ENCODE measurements around the gene RRAGB. TPM values are rescaled to one million over a fixed set of nuclear protein-coding genes. Genes with fewer than 3 reads are reported as not detected.
A peak's percentile ranks its signal among the peaks of the same experiment; 100 is the strongest.
"Not testable (repeated sequence)": the region's sequence is repeated elsewhere in the genome, so short reads cannot be mapped to it uniquely, and the experiment has no call there.

Gene RRAGB, protein sequence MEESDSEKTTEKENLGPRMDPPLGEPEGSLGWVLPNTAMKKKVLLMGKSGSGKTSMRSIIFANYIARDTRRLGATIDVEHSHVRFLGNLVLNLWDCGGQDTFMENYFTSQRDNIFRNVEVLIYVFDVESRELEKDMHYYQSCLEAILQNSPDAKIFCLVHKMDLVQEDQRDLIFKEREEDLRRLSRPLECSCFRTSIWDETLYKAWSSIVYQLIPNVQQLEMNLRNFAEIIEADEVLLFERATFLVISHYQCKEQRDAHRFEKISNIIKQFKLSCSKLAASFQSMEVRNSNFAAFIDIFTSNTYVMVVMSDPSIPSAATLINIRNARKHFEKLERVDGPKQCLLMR
- total RNA-seq (2022) (16.5 and 19.3 TPM in 2 replicates), Bru-seq, nascent RNA (percentile 72 among the genes with signal in this experiment), BruChase-seq, experiment 1, labeled RNA remaining after a 6-hour chase (percentile 73 among the genes with signal in this experiment), BruChase-seq, experiment 2, labeled RNA remaining after a 2-hour chase (percentile 76 among the genes with signal in this experiment)
- long read RNA-seq, transcript RRAGB-202 (10 exons, 2,061 nt), result major isoform, 13 of 21 reads
- long read RNA-seq, partial matches to known transcripts, result 0 of 21 reads
- long read RNA-seq, other reads (novel, unspliced or antisense), result 5 of 21 reads

DNA sequence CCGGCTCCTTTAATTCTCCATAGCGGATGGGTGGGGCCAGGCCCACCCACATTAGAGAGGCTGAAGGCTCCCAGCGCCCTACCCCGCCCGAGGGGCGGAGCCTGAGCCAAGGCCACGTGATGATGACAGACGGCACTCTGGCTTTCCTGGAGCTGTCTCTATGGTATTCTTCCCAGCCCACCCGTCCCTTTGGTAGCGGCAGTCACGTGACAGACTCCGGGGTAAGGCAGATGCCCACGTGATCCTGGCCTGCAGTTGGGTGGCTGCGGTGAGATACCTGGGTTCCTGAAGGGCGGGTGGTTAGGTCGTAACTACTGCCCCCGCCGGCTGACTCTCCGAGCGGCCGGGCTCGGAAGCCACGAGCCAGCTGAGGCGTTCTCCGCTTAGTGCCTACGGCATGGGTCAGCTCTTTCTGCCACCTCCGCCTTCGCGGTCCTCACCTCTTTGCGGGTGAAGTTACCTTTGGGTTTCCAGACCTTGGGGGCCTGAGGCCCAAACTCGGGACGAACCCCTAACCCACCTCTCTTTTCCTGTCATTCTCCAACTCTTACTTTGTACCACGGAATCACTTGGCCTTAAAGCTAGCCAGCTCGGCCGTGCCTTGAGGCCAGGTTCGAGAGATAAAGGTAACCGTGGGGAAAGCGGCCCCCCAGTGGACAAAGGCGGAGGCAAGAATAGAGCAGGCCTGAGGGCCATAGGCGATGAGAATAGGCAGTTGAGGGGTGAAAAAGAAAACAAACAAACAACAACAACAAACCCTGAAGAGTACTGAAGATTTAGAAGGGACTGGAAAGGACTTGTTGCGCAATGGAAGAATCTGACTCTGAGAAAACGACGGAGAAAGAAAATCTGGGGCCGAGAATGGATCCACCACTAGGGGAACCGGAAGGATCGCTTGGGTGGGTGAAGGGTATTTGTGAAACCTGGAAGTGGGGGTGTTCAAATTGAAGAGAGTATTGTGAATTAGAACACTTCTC is at the start of gene RRAGB:
Gene RRAGB (plus strand): TSS at position 229 of the 977 bp plus-strand sequence. CDS start 579 bp downstream, at position 808.
- H3K9me3 Mint-ChIP-seq (ENCODE audit: low read depth, unreplicated experiment), result peaks cover under 1% of the 10 kb centered on the region
- TSS peak; percentile 70 for BruUV-seq (replicated peaks)

DNA sequence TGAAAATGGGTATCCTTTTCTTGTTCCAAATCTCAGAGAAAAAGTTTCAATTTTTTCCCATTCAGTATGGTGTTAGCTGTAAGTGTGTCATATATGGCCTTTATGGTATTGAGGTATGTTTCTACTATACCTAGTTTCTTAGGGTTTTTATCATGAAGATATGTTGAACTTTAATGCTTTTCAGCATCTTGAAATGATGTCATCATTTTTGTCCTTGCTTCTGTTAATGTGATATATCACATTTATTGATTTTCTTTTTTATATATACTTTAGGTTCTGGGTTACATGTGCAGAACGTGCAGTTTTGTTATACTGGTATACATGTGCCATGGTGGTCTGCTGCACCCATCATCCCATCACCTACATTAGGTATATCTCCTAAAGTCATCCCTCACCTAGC is 49.5 kb upstream of the RRAGB start:
- peaks cover 6% of the 10 kb centered on the region for H3K9me3 Mint-ChIP-seq (ENCODE audit: low read depth, unreplicated experiment)
- TF ChIP-seq, protein P1, sequence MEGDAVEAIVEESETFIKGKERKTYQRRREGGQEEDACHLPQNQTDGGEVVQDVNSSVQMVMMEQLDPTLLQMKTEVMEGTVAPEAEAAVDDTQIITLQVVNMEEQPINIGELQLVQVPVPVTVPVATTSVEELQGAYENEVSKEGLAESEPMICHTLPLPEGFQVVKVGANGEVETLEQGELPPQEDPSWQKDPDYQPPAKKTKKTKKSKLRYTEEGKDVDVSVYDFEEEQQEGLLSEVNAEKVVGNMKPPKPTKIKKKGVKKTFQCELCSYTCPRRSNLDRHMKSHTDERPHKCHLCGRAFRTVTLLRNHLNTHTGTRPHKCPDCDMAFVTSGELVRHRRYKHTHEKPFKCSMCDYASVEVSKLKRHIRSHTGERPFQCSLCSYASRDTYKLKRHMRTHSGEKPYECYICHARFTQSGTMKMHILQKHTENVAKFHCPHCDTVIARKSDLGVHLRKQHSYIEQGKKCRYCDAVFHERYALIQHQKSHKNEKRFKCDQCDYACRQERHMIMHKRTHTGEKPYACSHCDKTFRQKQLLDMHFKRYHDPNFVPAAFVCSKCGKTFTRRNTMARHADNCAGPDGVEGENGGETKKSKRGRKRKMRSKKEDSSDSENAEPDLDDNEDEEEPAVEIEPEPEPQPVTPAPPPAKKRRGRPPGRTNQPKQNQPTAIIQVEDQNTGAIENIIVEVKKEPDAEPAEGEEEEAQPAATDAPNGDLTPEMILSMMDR (IDR thresholded peaks at IDR 0.05; ENCODE audit: unreplicated experiment), result no peak

More for the DNA sequence above, at the start of gene RRAGB:
- intact Hi-C loops (cut with micrococcal nuclease; ENCODE audit: unreplicated experiment), result loop anchor here (1.0 to 10.0 kb wide), 4 partner anchors 189 to 1009 kb away; partner anchors contain the start of gene NBDY
- Mint-ChIP-seq H3K4me1 (ENCODE audit: low read depth, unreplicated experiment) (peaks cover 9% of the 10 kb centered on the region), H3K27ac (ENCODE audit: unreplicated experiment) (peak within 1 kb of the TSS; percentile 82), H3K4me3 (ENCODE audit: low read depth, unreplicated experiment) (peak within 1 kb of the TSS; percentile 84), H3K36me3 (ENCODE audit: insufficient read depth, unreplicated experiment) (peaks cover 22% of the 10 kb centered on the region), H3K27me3 (ENCODE audit: unreplicated experiment) (no peaks in the 10 kb centered on the region)
- DNase-seq, result peak; percentile 94
- TF ChIP-seq, protein P1 (IDR thresholded peaks at IDR 0.05; ENCODE audit: unreplicated experiment), result peak; percentile 53
- CTCF ChIA-PET, result interaction anchor here (0.5 to 1.4 kb wide), 6 partner anchors 191 to 583 kb away, joined by 3 to 6 read pairs (median 3); no protein-coding TSS in a partner anchor

DNA sequence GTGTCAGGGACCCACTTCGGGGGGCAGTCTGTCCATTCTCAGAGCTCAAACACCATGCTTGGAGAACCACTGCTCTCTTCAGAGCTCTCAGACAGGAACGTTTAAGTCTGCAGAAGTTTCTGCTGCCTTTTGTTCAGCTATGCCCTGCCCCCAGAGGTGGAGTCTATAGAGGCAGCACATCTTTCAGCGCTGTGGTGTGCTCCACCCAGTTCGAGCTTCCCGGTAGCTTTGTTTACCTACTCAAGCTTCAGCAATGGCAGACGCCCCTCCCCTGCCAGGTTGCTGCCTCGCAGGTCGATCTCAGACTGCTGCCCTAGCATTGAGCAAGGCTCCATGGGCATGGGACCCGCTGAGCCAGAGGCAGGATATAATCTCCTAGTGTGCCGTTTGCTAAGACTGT is 29.0 kb upstream of the RRAGB start:
- H3K4me1 Mint-ChIP-seq (ENCODE audit: low read depth, unreplicated experiment); CTCF ChIA-PET; H3K27ac Mint-ChIP-seq (ENCODE audit: unreplicated experiment); DNase-seq; BruUV-seq (replicated peaks); H3K4me3 Mint-ChIP-seq (ENCODE audit: low read depth, unreplicated experiment); H3K27me3 Mint-ChIP-seq (ENCODE audit: unreplicated experiment); intact Hi-C loops (cut with micrococcal nuclease; ENCODE audit: unreplicated experiment); H3K36me3 Mint-ChIP-seq (ENCODE audit: insufficient read depth, unreplicated experiment): not testable (repeated sequence)
- peaks cover 19% of the 10 kb centered on the region for H3K9me3 Mint-ChIP-seq (ENCODE audit: low read depth, unreplicated experiment)

More for the DNA sequence above, 49.5 kb upstream of the RRAGB start:
- Mint-ChIP-seq H3K4me3 (ENCODE audit: low read depth, unreplicated experiment) (no peak overlapping the region), H3K27ac (ENCODE audit: unreplicated experiment) (peak overlapping the region; percentile 18), H3K4me1 (ENCODE audit: low read depth, unreplicated experiment) (no peaks in the 10 kb centered on the region), H3K27me3 (ENCODE audit: unreplicated experiment) (no peaks in the 10 kb centered on the region), H3K36me3 (ENCODE audit: insufficient read depth, unreplicated experiment) (no peaks in the 10 kb centered on the region)
- intact Hi-C loops (cut with micrococcal nuclease; ENCODE audit: unreplicated experiment), result no loop called here
- no peak for DNase-seq
- CTCF ChIA-PET, result no interaction called here
- BruUV-seq (replicated peaks), result no TSS peak

DNA sequence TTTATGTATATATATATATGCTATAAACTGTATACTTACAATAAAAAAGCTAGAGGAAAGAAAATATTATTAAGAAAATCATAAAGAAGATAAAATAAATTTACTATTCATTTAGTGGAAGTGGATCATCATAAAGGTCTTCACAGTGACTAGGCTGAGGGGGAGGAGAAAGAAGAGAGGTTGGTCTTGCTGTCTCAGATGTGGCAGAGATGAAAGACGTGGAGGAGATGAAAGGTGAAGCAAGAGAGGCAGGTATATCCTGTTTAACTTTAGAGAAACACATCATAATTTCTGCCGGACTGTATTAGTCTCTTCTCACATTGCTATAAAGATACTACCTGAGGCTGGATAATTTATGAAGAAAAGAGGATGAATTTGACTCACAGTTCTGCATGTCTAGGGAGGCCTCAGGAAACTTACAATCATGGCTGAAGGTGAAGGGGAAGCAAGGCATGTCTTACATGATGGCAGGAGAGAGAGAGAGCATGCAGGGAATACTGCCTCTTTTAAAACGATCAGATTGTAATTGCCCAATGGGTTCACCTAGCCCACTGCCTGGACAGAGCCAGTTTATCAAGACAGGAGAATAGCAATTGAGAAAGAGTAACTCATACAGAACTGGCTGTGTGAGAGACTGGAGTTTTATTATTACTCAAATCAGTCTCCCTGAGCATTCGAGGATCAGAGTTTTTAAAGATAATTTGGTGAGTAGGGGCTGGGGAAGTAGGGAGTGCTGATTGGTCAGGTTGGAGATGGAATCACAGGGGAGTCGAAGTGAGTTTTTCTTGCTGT is 22.1 kb upstream of the RRAGB start:
- H3K36me3 Mint-ChIP-seq (ENCODE audit: insufficient read depth, unreplicated experiment), result no peaks in the 10 kb centered on the region
- no peaks in the 10 kb centered on the region for H3K27me3 Mint-ChIP-seq (ENCODE audit: unreplicated experiment)
- H3K4me1 Mint-ChIP-seq (ENCODE audit: low read depth, unreplicated experiment), result no peaks in the 10 kb centered on the region
- DNase-seq, result no peak
- intact Hi-C loops (cut with micrococcal nuclease; ENCODE audit: unreplicated experiment), result no loop called here
- CTCF ChIA-PET, result no interaction called here
- H3K9me3 Mint-ChIP-seq (ENCODE audit: low read depth, unreplicated experiment), result no peaks in the 10 kb centered on the region
- H3K4me3 Mint-ChIP-seq (ENCODE audit: low read depth, unreplicated experiment), result no peak overlapping the region
- no peak overlapping the region for H3K27ac Mint-ChIP-seq (ENCODE audit: unreplicated experiment)
- BruUV-seq (replicated peaks), result no TSS peak
- TF ChIP-seq, protein P1 (IDR thresholded peaks at IDR 0.05; ENCODE audit: unreplicated experiment), result no peak
